Neuron (in vitro differentiated cells): Measurements from ENCODE around the gene SELENON.

ENCODE experiments used
- H2AFZ ChIP-seq: one replicate; pipeline ENCODE4 v1.6.1; 2013; ENCODE audit warnings: low read depth, mild to moderate bottlenecking, inconsistent platforms, low read length, moderate library complexity
- H3K27me3 ChIP-seq: one replicate; pipeline ENCODE4 v1.6.1; 2013; ENCODE audit warnings: low read length; ENCODE audit not compliant: insufficient read depth
- H3K36me3 ChIP-seq: one replicate; pipeline ENCODE4 v1.6.1; 2013; ENCODE audit warnings: low read length; ENCODE audit not compliant: insufficient read depth
- H3K4me1 ChIP-seq: one replicate; pipeline ENCODE4 v1.6.1; 2013; ENCODE audit warnings: low read length; ENCODE audit not compliant: insufficient read depth
- H3K4me3 ChIP-seq: 2 replicates; pipeline ENCODE4 v1.5.1; 2013; ENCODE audit warnings: mild to moderate bottlenecking, low read length, moderate library complexity
- H3K9me3 ChIP-seq: one replicate; pipeline ENCODE4 v1.6.1; 2013; ENCODE audit warnings: low read length

SELENON gene, protein sequence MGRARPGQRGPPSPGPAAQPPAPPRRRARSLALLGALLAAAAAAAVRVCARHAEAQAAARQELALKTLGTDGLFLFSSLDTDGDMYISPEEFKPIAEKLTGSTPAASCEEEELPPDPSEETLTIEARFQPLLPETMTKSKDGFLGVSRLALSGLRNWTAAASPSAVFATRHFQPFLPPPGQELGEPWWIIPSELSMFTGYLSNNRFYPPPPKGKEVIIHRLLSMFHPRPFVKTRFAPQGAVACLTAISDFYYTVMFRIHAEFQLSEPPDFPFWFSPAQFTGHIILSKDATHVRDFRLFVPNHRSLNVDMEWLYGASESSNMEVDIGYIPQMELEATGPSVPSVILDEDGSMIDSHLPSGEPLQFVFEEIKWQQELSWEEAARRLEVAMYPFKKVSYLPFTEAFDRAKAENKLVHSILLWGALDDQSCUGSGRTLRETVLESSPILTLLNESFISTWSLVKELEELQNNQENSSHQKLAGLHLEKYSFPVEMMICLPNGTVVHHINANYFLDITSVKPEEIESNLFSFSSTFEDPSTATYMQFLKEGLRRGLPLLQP

DNA sequence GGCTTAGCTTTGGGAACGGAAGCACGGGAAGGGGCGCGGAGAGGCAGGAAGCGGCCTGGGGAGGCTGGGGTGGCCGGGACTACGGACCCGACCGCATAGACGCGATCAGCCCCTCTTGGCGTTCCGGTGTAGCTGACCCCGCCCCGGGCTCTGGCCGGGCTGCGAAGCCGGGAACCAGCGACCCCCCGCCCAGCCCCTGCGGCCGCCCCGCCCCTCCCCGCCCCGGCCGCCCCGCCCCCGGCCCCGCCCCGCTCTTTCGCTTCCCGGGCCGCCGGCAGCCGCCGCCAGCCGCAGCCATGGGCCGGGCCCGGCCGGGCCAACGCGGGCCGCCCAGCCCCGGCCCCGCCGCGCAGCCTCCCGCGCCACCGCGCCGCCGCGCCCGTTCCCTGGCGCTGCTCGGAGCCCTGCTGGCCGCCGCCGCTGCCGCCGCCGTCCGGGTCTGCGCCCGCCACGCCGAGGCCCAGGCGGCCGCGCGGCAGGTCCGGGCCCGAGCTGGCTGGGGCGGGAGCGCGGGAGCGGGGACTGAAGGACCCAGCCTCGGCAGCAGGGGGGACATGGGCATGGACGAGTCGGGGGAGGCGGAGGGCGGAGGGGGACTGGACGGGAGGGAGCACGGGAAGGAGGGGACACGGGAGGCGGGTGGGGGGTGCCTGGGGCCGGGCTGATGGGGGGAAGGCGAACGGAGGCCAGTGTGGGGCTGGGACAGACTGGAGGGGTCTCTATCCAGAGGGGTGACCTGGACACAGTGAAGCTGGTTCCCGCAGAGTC is at the start of gene SELENON:
SELENON (plus strand) TSS at position 259 of the 768 bp plus-strand sequence; CDS start at position 297, 38 bp downstream.
- Histone ChIP-seq H3K4me3 (peak within 1 kb of the TSS; percentile 52), H3K4me1 (peaks cover 31% of the 10 kb centered on the region), H3K9me3 (no peaks in the 10 kb centered on the region), H3K27me3 (no peaks in the 10 kb centered on the region), H2AFZ (peak within 1 kb of the TSS; percentile 38), H3K36me3 (no peaks in the 10 kb centered on the region)

GRCh38 chr1:25750923-25751605 is 48.9 kb upstream of the SELENON start:
- H3K36me3 ChIP-seq: no peaks in the 10 kb centered on the region
- H3K4me1 ChIP-seq: peaks cover 11% of the 10 kb centered on the region
- H3K27me3 ChIP-seq: no peaks in the 10 kb centered on the region
- no peaks in the 10 kb centered on the region for H3K9me3 ChIP-seq
- H2AFZ ChIP-seq: no peak overlapping the region
- H3K4me3 ChIP-seq: no peak overlapping the region

DNA sequence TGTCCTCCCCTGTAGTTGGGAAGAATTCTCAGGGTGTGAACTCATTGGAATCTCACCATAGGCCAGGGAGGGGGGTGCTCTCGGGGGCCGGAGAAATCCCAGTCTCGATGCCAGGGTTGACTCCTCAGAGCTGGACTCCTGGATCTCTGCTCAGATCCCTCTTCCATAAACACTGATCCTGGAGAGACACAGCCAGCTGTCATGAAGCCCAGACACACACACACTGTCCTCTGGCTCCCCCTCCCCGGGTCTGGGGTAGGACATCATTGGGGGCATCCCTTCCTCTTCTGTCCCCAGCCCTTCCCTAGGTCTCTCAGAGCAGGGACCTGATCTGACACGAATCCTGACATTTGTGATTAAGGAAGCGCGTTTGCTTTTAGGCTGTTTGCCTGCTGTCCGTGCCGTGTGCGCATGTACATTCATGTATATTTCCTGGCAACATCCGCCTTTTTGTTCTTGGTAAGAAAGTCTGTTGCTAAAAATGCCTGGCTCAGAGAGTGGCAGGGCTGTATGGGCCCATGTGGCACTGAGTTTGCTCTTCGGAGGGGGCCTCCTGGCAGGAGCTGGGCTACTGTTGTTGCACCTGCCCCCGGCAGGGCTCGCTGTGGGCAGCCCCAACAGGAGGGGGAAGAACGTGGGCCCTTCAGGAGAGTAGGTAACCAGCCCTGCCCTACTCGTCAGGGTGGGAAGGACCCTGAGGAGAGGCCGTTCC is 45.4 kb upstream of the SELENON start:
- peaks cover 5% of the 10 kb centered on the region for H3K4me1 ChIP-seq
- no peak overlapping the region for H2AFZ ChIP-seq
- H3K9me3 ChIP-seq: no peaks in the 10 kb centered on the region
- peaks cover 4% of the 10 kb centered on the region for H3K36me3 ChIP-seq
- no peak overlapping the region for H3K4me3 ChIP-seq
- no peaks in the 10 kb centered on the region for H3K27me3 ChIP-seq

DNA sequence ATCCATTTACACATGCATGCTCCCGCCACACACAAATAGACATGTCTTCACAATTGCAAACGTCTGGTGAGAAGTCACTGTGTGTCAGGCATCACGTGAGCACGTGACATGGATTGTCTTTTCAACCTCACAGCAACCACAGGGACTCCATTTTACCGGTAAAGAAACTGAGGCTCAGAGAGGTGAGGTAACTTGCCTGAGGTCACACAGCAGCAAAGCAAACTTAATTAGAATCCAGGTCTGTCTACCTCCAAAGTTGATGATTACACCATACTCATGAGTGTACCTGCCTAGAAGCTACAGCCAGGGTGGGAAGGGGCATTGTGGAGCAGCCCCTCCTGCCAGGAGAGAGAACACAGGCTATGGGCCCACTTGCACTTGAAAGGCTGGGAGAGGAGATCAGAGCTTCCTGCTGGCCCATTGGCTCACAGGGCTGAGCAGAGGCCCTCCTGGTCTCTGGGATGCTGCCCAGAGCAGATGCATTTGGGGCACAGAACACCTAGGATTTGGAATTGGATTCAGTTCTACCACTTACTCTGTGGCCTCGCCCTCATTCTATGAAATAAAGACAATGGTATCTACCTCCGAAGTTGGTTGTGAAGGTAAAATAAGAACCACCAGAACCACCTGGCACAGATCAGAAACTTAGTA is 44.4 kb upstream of the SELENON start:
- no peaks in the 10 kb centered on the region for H3K9me3 ChIP-seq
- H3K4me1 ChIP-seq: peaks cover 5% of the 10 kb centered on the region
- H3K4me3 ChIP-seq: no peak overlapping the region
- no peak overlapping the region for H2AFZ ChIP-seq
- H3K36me3 ChIP-seq: peaks cover 4% of the 10 kb centered on the region
- H3K27me3 ChIP-seq: no peaks in the 10 kb centered on the region

GRCh38 chr1:25756215-25756614 is 43.8 kb upstream of the SELENON start:
- no peaks in the 10 kb centered on the region for H3K27me3 ChIP-seq
- H3K4me1 ChIP-seq: peaks cover 5% of the 10 kb centered on the region
- H3K4me3 ChIP-seq: no peak overlapping the region
- peaks cover 4% of the 10 kb centered on the region for H3K36me3 ChIP-seq
- no peaks in the 10 kb centered on the region for H3K9me3 ChIP-seq
- no peak overlapping the region for H2AFZ ChIP-seq

GRCh38 chr1:25757151-25757845 is 42.7 kb upstream of the SELENON start:
- Histone ChIP-seq H3K27me3 (no peaks in the 10 kb centered on the region), H3K4me1 (peaks cover 5% of the 10 kb centered on the region), H3K9me3 (no peaks in the 10 kb centered on the region), H3K36me3 (peaks cover 4% of the 10 kb centered on the region), H2AFZ (no peak overlapping the region), H3K4me3 (no peak overlapping the region)

- H3K4me3 ChIP-seq: no peak overlapping the region
Observed at GRCh38 chr1:25757846-25758185, 42.2 kb upstream of the SELENON start.

DNA sequence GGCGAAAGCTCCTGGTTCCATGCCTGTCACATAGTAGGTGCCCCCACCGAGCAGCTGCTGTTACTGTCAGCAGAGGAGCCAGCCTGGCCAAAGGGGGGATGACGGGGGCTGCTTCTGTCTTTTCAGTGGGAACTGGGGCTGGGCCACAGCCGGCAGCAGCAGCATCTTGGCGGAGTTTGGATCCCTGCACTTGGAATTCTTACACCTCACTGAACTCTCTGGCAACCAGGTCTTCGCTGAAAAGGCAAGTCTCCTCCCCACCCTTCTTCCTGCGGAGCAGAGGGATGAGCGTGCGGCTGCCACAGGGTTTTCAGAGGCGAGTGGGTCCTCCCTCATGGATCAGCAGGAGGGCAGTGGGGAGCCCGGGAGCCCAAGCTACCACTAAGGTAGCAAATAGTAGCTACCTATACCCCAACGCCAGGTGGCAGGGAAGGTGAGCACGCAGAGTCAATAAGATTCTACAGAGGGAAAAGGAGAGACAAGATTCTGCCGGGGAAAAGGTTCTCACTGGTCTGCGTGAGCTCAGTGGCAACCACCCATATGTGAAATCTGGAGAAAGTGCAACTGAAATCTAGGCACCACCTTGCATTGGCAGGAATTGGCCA is 41.4 kb upstream of the SELENON start:
- no peak overlapping the region for H3K4me3 ChIP-seq
- H3K4me1 ChIP-seq: no peaks in the 10 kb centered on the region
- H3K36me3 ChIP-seq: peaks cover 4% of the 10 kb centered on the region
- H2AFZ ChIP-seq: no peak overlapping the region
- no peaks in the 10 kb centered on the region for H3K27me3 ChIP-seq
- H3K9me3 ChIP-seq: no peaks in the 10 kb centered on the region

More at GRCh38 chr1:25757846-25758185, 42.2 kb upstream of the SELENON start:
- Histone ChIP-seq H3K9me3 (no peaks in the 10 kb centered on the region), H3K4me1 (peaks cover under 1% of the 10 kb centered on the region), H2AFZ (no peak overlapping the region), H3K36me3 (peaks cover 4% of the 10 kb centered on the region), H3K27me3 (no peaks in the 10 kb centered on the region)

DNA sequence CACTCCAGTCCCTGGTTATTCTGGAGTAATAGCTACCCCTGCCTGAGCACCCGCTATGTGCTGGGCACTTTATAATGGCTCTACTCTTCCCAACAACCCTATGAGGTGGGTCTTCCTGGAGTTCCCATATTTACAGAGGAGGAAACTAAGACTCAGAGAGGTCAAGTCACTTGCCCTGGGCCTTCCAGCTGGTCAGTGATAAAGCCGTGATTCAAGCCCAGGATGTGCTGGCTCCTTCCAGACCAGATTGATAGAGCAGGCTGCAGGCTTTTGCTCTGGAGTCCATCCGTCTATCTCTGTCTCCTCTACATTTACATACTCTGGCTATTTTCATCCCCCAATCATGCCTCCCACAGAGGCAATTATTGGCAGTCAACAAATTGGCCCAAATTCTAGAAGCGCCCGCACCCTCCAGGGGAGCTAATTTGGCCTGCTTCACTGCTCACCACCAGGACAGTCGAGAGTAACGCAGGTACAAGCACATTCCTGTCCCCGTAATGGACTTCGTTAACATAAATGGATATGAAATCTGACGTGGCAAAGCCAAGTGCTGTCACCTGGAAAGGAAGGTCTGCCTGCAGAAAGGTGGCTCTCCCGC is 39.8 kb upstream of the SELENON start:
- H3K4me3 ChIP-seq: no peak overlapping the region
- H2AFZ ChIP-seq: no peak overlapping the region
- peaks cover 4% of the 10 kb centered on the region for H3K36me3 ChIP-seq
- no peaks in the 10 kb centered on the region for H3K9me3 ChIP-seq
- no peaks in the 10 kb centered on the region for H3K27me3 ChIP-seq
- H3K4me1 ChIP-seq: peaks cover 3% of the 10 kb centered on the region

GRCh38 chr1:25760871-25761270 is 39.1 kb upstream of the SELENON start:
- no peak overlapping the region for H3K4me3 ChIP-seq

GRCh38 chr1:25763493-25763892 is 36.5 kb upstream of the SELENON start:
- Histone ChIP-seq H3K36me3 (peaks cover 3% of the 10 kb centered on the region), H3K4me1 (peaks cover 10% of the 10 kb centered on the region), H3K27me3 (no peaks in the 10 kb centered on the region), H2AFZ (no peak overlapping the region), H3K4me3 (no peak overlapping the region), H3K9me3 (no peaks in the 10 kb centered on the region)

More at GRCh38 chr1:25760871-25761270, 39.1 kb upstream of the SELENON start:
- Histone ChIP-seq H3K36me3 (peaks cover 4% of the 10 kb centered on the region), H2AFZ (no peak overlapping the region), H3K27me3 (no peaks in the 10 kb centered on the region), H3K4me1 (peaks cover 10% of the 10 kb centered on the region), H3K9me3 (no peaks in the 10 kb centered on the region)
